ENCODE measurements around the gene ERC2. TPM values are rescaled to one million over a fixed set of nuclear protein-coding genes. Genes with fewer than 3 reads are reported as not detected.

ERC2 gene
- total and polyA plus RNA-seq, 8 donors: 1.2 to 4.8 (median 2.3) TPM

- Histone ChIP-seq H3K9me3 (no peaks in the 10 kb centered on the region), H3K27ac (no peak overlapping the region), H3K4me3 (no peak overlapping the region), H3K36me3 (no peaks in the 10 kb centered on the region), H3K27me3 (no peaks in the 10 kb centered on the region), H3K4me1 (no peaks in the 10 kb centered on the region)
- DNase-seq: no peak
- FAIRE-seq: no peak
- intact Hi-C loops (cut with DNase I): no loop called here
- 78 to 82% methylated on average over 9 of the region's 9 CpGs for WGBS, 2 donors
- no peak for TF ChIP-seq CTCF (IDR thresholded peaks at IDR 0.05)
- ATAC-seq: no peak
Measured at GRCh38 chr3:55570271-55570711, 898.0 kb downstream of the ERC2 start.

- no peak overlapping the region for H3K4me3 ChIP-seq
- ATAC-seq (no peak), FAIRE-seq (no peak), DNase-seq (no peak)
- H3K27ac ChIP-seq: no peak overlapping the region
- H3K4me1 ChIP-seq: no peaks in the 10 kb centered on the region
- intact Hi-C loops (cut with DNase I): no loop called here
- H3K27me3 ChIP-seq: no peaks in the 10 kb centered on the region
- no peaks in the 10 kb centered on the region for H3K9me3 ChIP-seq
- 72 to 76% methylated on average over 10 of the region's 10 CpGs for WGBS, 2 donors
- no peaks in the 10 kb centered on the region for H3K36me3 ChIP-seq
- TF ChIP-seq CTCF (IDR thresholded peaks at IDR 0.05): no peak
Measured at GRCh38 chr3:55569033-55569599, 899.2 kb downstream of the ERC2 start.

- WGBS, 2 donors: 83 to 93% methylated on average over 3 of the region's 3 CpGs
- DNase-seq (no peak), FAIRE-seq (no peak), ATAC-seq (no peak)
- H3K27me3 ChIP-seq: no peaks in the 10 kb centered on the region
- TF ChIP-seq CTCF (IDR thresholded peaks at IDR 0.05): no peak
- H3K9me3 ChIP-seq: no peaks in the 10 kb centered on the region
- no peak overlapping the region for H3K4me3 ChIP-seq
- H3K27ac ChIP-seq: no peak overlapping the region
- intact Hi-C loops (cut with DNase I): no loop called here
- no peaks in the 10 kb centered on the region for H3K4me1 ChIP-seq
- no peaks in the 10 kb centered on the region for H3K36me3 ChIP-seq
Measured at GRCh38 chr3:55567615-55568014, 900.7 kb downstream of the ERC2 start.

GRCh38 chr3:55567121-55567520, 901.1 kb downstream of the ERC2 start:
- WGBS, 2 donors: 96 to 100% methylated on average over 1 of the region's 1 CpG
- H3K27me3 ChIP-seq: no peaks in the 10 kb centered on the region
- H3K4me1 ChIP-seq: no peaks in the 10 kb centered on the region
- no peak overlapping the region for H3K27ac ChIP-seq
- intact Hi-C loops (cut with DNase I): no loop called here
- no peak overlapping the region for H3K4me3 ChIP-seq
- DNase-seq (no peak), ATAC-seq (no peak), FAIRE-seq (no peak)
- H3K36me3 ChIP-seq: no peaks in the 10 kb centered on the region
- no peaks in the 10 kb centered on the region for H3K9me3 ChIP-seq
- no peak for TF ChIP-seq CTCF (IDR thresholded peaks at IDR 0.05)

GRCh38 chr3:55565521-55565920, 902.7 kb downstream of the ERC2 start:
- WGBS, 2 donors: 80 to 92% methylated on average over 3 of the region's 3 CpGs
- intact Hi-C loops (cut with DNase I): no loop called here
- Histone ChIP-seq H3K27ac (no peak overlapping the region), H3K36me3 (no peaks in the 10 kb centered on the region), H3K4me3 (no peak overlapping the region), H3K9me3 (no peaks in the 10 kb centered on the region), H3K4me1 (no peaks in the 10 kb centered on the region), H3K27me3 (no peaks in the 10 kb centered on the region)
- FAIRE-seq: no peak
- DNase-seq: no peak
- no peak for ATAC-seq
- no peak for TF ChIP-seq CTCF (IDR thresholded peaks at IDR 0.05)
